GM12801 (cell line): ENCODE measurements around the gene ZMYM4.

Source experiments
- TF ChIP-seq, protein P1 (sequence below): IDR thresholded peaks from one replicate; pipeline ENCODE4 v1.5.1; 2011; ENCODE audit warnings: control low read depth; ENCODE audit not compliant: insufficient read length; ENCODE audit errors: extremely low read depth

The ZMYM4 gene

DNA sequence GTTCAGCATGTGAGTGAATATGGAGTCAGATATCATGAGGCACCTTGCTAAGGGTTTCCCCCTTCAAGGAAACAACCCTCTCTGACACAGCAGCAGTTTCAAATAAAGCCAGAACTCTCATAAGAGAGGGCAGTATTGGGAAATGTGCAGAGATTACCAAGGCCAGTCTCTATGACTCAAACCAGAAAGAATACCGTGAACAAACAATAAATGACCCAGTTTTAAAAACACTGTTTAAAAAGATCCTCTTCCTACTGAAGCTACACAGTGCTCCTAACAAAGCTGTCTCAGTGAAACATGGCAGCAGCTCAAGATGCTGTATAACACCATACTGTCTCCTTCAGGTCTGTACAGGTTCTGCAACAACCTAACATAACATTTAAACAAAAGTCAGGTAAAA, 186.1 kb downstream of the ZMYM4 start:
- TF ChIP-seq, protein P1, sequence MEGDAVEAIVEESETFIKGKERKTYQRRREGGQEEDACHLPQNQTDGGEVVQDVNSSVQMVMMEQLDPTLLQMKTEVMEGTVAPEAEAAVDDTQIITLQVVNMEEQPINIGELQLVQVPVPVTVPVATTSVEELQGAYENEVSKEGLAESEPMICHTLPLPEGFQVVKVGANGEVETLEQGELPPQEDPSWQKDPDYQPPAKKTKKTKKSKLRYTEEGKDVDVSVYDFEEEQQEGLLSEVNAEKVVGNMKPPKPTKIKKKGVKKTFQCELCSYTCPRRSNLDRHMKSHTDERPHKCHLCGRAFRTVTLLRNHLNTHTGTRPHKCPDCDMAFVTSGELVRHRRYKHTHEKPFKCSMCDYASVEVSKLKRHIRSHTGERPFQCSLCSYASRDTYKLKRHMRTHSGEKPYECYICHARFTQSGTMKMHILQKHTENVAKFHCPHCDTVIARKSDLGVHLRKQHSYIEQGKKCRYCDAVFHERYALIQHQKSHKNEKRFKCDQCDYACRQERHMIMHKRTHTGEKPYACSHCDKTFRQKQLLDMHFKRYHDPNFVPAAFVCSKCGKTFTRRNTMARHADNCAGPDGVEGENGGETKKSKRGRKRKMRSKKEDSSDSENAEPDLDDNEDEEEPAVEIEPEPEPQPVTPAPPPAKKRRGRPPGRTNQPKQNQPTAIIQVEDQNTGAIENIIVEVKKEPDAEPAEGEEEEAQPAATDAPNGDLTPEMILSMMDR, result no peak

DNA sequence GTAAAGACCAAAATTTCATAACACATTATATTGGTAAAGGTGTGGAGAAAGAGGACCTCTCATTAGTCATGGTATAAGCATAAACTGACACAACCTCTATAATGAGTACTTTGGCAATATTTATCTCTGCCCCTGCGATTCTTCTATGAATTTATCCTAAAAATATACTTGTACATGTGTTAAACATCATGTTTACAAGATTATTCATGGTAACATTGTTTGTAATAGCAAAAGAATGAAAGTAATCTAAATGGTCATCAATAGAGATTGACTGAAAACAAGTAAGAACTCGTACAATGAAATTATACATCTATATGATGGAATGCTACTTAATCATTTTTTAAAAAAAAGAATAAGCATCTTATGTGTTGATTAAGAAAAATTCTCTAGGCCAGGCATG, 192.3 kb downstream of the ZMYM4 start:
- TF ChIP-seq, protein P1, result no peak

DNA sequence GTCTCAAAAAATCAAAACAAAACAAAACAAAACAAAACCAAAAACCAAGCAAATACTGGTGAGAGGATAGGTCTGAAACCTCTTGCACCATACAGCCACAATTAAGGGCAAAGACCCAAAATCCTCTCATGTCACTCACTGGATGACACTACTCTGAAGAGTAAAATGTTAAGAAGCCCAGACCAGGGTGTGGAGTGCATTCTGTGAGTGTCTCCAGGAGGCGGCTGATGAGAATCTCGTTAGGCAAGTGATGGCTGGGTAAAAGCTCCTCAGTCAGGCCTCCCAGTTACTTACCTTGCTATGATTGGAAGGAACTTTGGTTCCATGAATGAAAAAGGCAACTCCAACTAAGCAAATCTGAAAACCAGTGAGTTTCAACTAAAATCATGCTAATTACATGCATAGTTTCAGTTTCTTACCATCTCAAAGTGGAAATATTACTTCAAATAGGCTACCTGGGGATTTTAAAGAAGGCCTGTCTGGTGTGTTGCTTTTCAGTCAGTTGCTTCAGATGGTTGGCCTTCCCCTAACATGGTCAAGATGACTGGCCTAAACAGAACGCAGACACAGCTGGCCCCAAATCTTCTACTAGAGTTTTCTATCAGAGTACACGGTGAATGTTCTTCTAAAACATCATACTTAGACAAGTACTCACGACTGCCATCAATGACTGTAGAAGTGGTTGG, 193.6 kb downstream of the ZMYM4 start:
- TF ChIP-seq, protein P1, result no peak

DNA sequence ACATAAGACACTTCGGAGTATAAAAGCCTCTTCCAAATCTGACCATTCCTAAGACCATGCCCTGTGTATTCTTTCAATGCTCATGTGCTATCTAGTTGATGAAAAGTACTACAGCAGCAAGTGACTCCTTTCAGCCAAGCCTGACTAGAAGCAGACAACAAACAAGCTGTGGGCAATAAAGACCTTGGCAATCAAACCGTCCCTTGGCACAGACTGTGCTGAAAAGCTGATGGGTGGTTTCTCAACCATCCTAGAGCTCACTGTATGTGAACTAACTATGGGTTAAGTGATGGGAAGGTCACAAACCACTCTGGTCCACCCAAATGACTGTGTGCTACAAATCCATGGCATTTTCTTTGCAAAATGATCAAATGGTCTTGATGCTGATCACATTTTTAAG, 194.7 kb downstream of the ZMYM4 start:
- TF ChIP-seq, protein P1, result no peak

DNA sequence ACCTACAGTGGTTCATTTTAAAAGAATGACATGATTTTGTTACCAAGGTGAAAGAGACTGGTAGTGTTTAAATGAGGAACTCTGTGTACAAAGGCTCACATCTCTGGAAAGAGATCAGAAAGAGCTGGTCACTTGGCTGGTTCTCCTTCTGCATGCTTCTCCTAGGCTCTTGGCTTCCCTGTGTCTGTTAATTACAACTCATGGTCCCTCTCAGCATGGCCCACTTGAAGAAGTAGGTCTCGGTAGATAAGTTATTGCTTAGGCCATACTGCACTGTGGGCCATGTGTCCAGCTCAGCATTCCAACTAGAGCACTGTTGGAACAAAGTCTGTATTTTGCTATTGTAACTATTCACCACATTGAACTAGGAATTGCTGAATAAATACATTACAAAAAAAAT, 197.6 kb downstream of the ZMYM4 start:
- TF ChIP-seq, protein P1, result no peak

DNA sequence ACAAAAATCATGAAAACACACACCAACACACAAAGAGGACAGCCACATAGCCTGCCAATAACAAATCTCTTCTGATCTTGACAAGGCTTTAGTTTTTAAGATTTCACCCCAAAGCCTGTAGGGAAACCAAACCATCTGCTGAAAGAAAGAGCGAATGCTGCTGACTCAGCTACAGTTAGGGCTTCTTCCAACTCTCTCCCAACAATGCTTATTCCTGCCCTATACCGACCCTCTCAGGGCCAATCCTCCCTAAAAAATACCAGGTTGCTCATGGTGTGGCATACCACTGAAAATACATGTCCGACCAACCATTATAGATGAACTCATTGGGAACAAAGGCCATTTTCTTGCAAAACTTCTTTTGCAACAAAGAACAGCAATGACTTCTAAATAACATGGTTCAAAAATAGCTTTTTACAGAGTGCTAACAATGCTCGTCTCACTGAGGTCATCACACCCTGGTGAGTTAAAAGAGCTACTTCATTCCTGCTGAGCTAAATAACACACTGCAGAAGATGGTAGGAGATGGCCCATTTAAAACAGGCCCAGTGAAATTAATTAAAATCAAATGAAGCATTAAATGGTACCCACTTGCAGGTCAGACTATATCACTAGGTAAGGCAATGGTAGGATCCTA, 202.6 kb downstream of the ZMYM4 start:
- TF ChIP-seq, protein P1, result no peak
